ENCODE data around the gene FHIP1B. TPM values are rescaled to one million over a fixed set of nuclear protein-coding genes. Genes with fewer than 3 reads are reported as not detected.
A peak's percentile ranks its signal among the peaks of the same experiment; 100 is the strongest.

Gene FHIP1B
- total and polyA plus RNA-seq, 4 experiments from 2014 or later = 12.0 to 50.8 (median 32.7) TPM

DNA sequence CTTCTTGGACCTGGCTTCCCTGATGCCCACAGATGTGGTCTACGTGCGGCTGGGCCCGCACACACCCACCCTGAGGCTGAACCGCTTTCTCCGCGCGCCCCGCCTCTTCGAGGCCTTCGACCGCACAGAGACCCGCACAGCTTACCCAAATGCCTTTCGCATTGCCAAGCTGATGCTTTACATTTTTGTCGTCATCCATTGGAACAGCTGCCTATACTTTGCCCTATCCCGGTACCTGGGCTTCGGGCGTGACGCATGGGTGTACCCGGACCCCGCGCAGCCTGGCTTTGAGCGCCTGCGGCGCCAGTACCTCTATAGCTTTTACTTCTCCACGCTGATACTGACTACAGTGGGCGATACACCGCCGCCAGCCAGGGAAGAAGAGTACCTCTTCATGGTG lies 5.7 kb upstream of the FHIP1B start:
- Histone ChIP-seq H3K36me3 (ENCODE audit: insufficient read depth, low read length) (no peaks in the 10 kb centered on the region), H3K4me3 (ENCODE audit: low read length in 2 of 2) (no peak overlapping the region), H3K27me3 (ENCODE audit: insufficient read depth, low read length) (no peaks in the 10 kb centered on the region), H3K9me3 (ENCODE audit: control insufficient read depth in 1 of 2, low read length in 2 of 2) (no peaks in the 10 kb centered on the region), H3K27ac (ENCODE audit: low read depth, low read length) (no peak overlapping the region), H3K4me1 (ENCODE audit: insufficient read depth, low read length) (peaks cover 4% of the 10 kb centered on the region)
- ChIA-PET CTCF (ENCODE audit: partially characterized antibody) (interaction anchor here (1.3 to 3.0 kb wide), 3 partner anchors 12 to 139 kb away, joined by 3 to 27 read pairs (median 4); no protein-coding TSS in a partner anchor), POLR2A (ENCODE audit: partially characterized antibody) (no interaction called here)
- Mint-ChIP-seq H3K9me3 (no peaks in the 10 kb centered on the region), H3K27ac (no peak overlapping the region), H3K4me1 (peaks cover 2 to 4% (median 3%) of the 10 kb centered on the region in 4 donors), H3K36me3 (no peaks in the 10 kb centered on the region), H3K4me3 (no peak overlapping the region), H3K27me3 (peaks cover 3 to 14% of the 10 kb centered on the region in 2 donors)
- no peak for DNase-seq
- intact Hi-C loops (cut with micrococcal nuclease) = no loop called here

DNA sequence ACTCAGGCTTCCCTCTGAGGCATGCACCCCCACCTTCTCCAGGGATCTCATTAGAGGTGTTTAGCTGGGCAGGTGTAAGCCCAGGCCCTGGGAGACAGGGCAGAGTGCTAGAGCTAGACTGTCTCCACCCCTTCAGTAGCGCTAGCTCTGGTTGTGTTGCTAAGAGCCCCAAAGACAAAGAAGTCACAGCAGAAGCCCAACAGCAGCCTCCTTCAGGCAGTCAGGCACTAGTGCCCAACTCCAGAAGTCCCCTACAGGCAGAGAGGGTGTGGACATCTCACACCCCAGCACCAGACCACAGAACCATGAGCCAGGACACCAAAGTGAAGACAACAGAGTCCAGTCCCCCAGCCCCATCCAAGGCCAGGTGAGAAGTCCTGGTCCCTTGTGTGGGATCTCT lies 4.5 kb upstream of the FHIP1B start, which contains the start of gene CNGA4:
CNGA4 (plus strand) TSS at position 188 of the 400 bp plus-strand sequence; CDS start at position 306, 118 bp downstream.
- no peak for DNase-seq
- intact Hi-C loops (cut with micrococcal nuclease) = loop anchor here (10.0 kb wide), 6 partner anchors 446 to 1746 kb away; partner anchors contain the start of genes EIF3F, MRPL17, PPFIBP2 and TRIM22
- no peaks in the 10 kb centered on the region for H3K36me3 ChIP-seq (ENCODE audit: insufficient read depth, low read length)
- Mint-ChIP-seq H3K4me3 (no peak within 1 kb of the TSS), H3K4me1 (peaks cover 7 to 16% (median 9%) of the 10 kb centered on the region in 4 donors), H3K36me3 (peaks cover 0 to 6% of the 10 kb centered on the region in 2 donors), H3K27ac (peak within 1 kb of the TSS in 1 of 7 donors; percentile 12), H3K27me3 (peaks cover 2 to 14% of the 10 kb centered on the region in 2 donors), H3K9me3 (no peaks in the 10 kb centered on the region)
- no peaks in the 10 kb centered on the region for H3K27me3 ChIP-seq (ENCODE audit: insufficient read depth, low read length)
- POLR2A ChIA-PET (ENCODE audit: partially characterized antibody) = no interaction called here
- no peaks in the 10 kb centered on the region for H3K9me3 ChIP-seq (ENCODE audit: control insufficient read depth in 1 of 2, low read length in 2 of 2)
- no peak within 1 kb of the TSS for H3K4me3 ChIP-seq (ENCODE audit: low read length in 2 of 2)
- peaks cover 9% of the 10 kb centered on the region for H3K4me1 ChIP-seq (ENCODE audit: insufficient read depth, low read length)
- H3K27ac ChIP-seq (ENCODE audit: low read depth, low read length) = no peak within 1 kb of the TSS
- CTCF ChIA-PET (ENCODE audit: partially characterized antibody) = interaction anchor here (3.2 kb wide), 1 partner anchor 12 kb away, joined by 14 read pairs; no protein-coding TSS in a partner anchor

DNA sequence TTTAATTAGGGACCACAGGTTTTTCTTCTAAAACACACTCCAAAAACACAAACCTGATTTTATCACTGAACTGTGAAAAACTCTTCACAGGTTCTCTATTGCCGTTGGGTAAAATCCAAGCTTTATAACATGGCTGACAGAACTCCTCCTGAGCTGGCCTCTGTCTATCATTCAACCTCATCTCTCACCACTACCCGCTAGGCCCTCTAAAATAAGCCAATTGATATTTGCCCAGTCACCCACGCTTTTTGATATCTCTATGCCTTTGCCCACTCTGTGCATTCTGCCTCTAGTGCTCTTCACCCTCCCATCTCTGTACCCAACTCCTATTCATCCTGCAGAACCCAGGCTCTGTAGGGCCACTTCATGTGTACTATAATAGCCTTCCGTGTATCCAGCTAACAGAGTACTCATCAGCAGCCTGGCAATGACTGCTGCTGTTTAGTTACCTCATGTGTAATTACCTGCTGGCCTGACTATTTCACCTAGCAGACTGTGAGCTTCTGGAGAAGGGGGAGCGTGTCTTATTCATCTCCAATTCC lies 3.4 kb upstream of the FHIP1B start:
- no peaks in the 10 kb centered on the region for H3K9me3 Mint-ChIP-seq
- ChIA-PET CTCF (ENCODE audit: partially characterized antibody) (interaction anchor here (1.3 to 3.2 kb wide), 2 partner anchors 13 to 125 kb away, joined by 4 to 14 read pairs; no protein-coding TSS in a partner anchor), POLR2A (ENCODE audit: partially characterized antibody) (no interaction called here)
- no peak overlapping the region for H3K27ac Mint-ChIP-seq
- intact Hi-C loops (cut with micrococcal nuclease) = loop anchor here (10.0 kb wide), 6 partner anchors 447 to 1747 kb away; partner anchors contain the start of genes EIF3F, MRPL17, PPFIBP2 and TRIM22
- no peak for DNase-seq
- H3K4me3 Mint-ChIP-seq = no peak overlapping the region
- H3K27me3 ChIP-seq (ENCODE audit: insufficient read depth, low read length) = no peaks in the 10 kb centered on the region
- H3K27me3 Mint-ChIP-seq = peaks cover 2 to 9% of the 10 kb centered on the region in 2 donors
- H3K9me3 ChIP-seq (ENCODE audit: control insufficient read depth in 1 of 2, low read length in 2 of 2) = no peaks in the 10 kb centered on the region
- H3K36me3 ChIP-seq (ENCODE audit: insufficient read depth, low read length) = no peaks in the 10 kb centered on the region
- H3K4me1 ChIP-seq (ENCODE audit: insufficient read depth, low read length) = peaks cover 19% of the 10 kb centered on the region
- peaks cover 0 to 6% of the 10 kb centered on the region in 2 donors for H3K36me3 Mint-ChIP-seq
- peaks cover 13 to 24% (median 18%) of the 10 kb centered on the region in 4 donors for H3K4me1 Mint-ChIP-seq
- no peak overlapping the region for H3K27ac ChIP-seq (ENCODE audit: low read depth, low read length)
- H3K4me3 ChIP-seq (ENCODE audit: low read length in 2 of 2) = no peak overlapping the region

DNA sequence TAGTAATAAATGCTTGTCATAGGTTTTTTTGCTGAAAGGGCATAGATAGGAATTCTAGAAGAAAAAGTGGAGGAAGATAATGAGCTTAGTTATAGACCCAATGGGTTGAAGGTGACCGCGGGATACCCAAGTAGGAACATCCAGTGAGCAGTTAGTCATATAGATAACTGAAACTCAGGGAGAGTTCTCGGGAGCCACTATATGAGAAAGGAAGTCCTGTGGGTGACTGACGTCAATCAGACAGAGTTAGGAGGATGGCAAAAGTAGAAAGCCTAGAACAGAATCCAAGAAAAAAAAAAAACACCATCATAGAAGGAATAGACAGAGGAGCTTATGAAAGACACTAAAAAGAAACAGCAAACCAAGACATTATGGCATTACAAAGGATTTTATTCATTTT lies 2.8 kb upstream of the FHIP1B start:
- H3K4me3 ChIP-seq (ENCODE audit: low read length in 2 of 2) = no peak overlapping the region
- no peak overlapping the region for H3K27ac Mint-ChIP-seq
- DNase-seq = no peak
- H3K36me3 Mint-ChIP-seq = peaks cover 0 to 6% of the 10 kb centered on the region in 2 donors
- H3K4me1 ChIP-seq (ENCODE audit: insufficient read depth, low read length) = peaks cover 20% of the 10 kb centered on the region
- H3K27ac ChIP-seq (ENCODE audit: low read depth, low read length) = no peak overlapping the region
- H3K27me3 ChIP-seq (ENCODE audit: insufficient read depth, low read length) = no peaks in the 10 kb centered on the region
- H3K27me3 Mint-ChIP-seq = peaks cover 2 to 9% of the 10 kb centered on the region in 2 donors
- H3K36me3 ChIP-seq (ENCODE audit: insufficient read depth, low read length) = no peaks in the 10 kb centered on the region
- ChIA-PET CTCF (ENCODE audit: partially characterized antibody) (interaction anchor here (1.3 to 3.2 kb wide), 2 partner anchors 14 to 126 kb away, joined by 4 to 14 read pairs; no protein-coding TSS in a partner anchor), POLR2A (ENCODE audit: partially characterized antibody) (interaction anchor here (0.8 kb wide), 1 partner anchor 21 kb away, joined by 4 read pairs; no protein-coding TSS in a partner anchor)
- intact Hi-C loops (cut with micrococcal nuclease) = loop anchor here (10.0 kb wide), 6 partner anchors 448 to 1748 kb away; partner anchors contain the start of genes EIF3F, MRPL17, PPFIBP2 and TRIM22
- H3K4me1 Mint-ChIP-seq = peaks cover 13 to 27% (median 21%) of the 10 kb centered on the region in 4 donors
- H3K4me3 Mint-ChIP-seq = no peak overlapping the region
- no peaks in the 10 kb centered on the region for H3K9me3 ChIP-seq (ENCODE audit: control insufficient read depth in 1 of 2, low read length in 2 of 2)
- H3K9me3 Mint-ChIP-seq = no peaks in the 10 kb centered on the region

DNA sequence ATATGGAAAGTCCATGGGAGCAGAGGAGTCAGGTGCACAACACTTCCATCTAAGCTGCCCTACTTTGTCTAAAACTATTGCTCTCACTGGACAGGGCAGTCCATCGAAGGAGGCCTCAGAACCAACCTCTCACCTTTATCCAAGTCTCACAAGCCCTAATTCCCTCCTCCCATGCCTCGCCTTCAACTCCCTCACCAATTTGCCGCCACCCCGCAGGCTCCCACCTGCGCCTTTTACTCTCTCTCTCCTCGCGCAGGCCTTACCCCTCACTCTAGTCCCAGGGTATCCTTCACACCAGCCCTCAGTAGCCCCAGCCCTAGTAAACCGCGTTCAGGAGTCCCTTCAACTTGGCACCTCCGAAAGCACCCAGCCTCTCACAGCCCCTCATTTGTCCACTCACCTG lies 451 bp downstream of the FHIP1B start:
- no peaks in the 10 kb centered on the region for H3K27me3 ChIP-seq (ENCODE audit: insufficient read depth, low read length)
- no peaks in the 10 kb centered on the region for H3K9me3 ChIP-seq (ENCODE audit: control insufficient read depth in 1 of 2, low read length in 2 of 2)
- peaks cover 0 to 1% of the 10 kb centered on the region in 2 donors for H3K27me3 Mint-ChIP-seq
- H3K4me1 Mint-ChIP-seq = peaks cover 32 to 57% (median 46%) of the 10 kb centered on the region in 4 donors
- no peaks in the 10 kb centered on the region for H3K9me3 Mint-ChIP-seq
- CTCF ChIA-PET (ENCODE audit: partially characterized antibody) = interaction anchor here (1.0 to 2.1 kb wide), 3 partner anchors 9 to 18 kb away, joined by 3 to 10 read pairs (median 4); no protein-coding TSS in a partner anchor
- H3K36me3 ChIP-seq (ENCODE audit: insufficient read depth, low read length) = no peaks in the 10 kb centered on the region
- intact Hi-C loops (cut with micrococcal nuclease) = loop anchor here (1.0 to 10.0 kb wide), 10 partner anchors 25 to 1751 kb away; partner anchors contain the start of genes ARFIP2, CCKBR, EIF3F and MRPL17
- H3K27ac ChIP-seq (ENCODE audit: low read depth, low read length) = peak overlapping the region; percentile 75
- H3K4me3 Mint-ChIP-seq = peak overlapping the region; percentile 96 to 100 (median 98)
- H3K4me3 ChIP-seq (ENCODE audit: low read length in 2 of 2) = peak overlapping the region; percentile 80 to 86
- POLR2A ChIA-PET (ENCODE audit: partially characterized antibody) = interaction anchor here (1.0 to 1.9 kb wide), 6 partner anchors 27 to 449 kb away, joined by 3 to 14 read pairs (median 4); partner anchors contain the start of genes APBB1, ARFIP2, MRPL17 and TIMM10B
- H3K4me1 ChIP-seq (ENCODE audit: insufficient read depth, low read length) = peaks cover 36% of the 10 kb centered on the region
- DNase-seq = no peak
- H3K27ac Mint-ChIP-seq = peak overlapping the region; percentile 87 to 100 (median 99)
- peaks cover 0 to 8% of the 10 kb centered on the region in 2 donors for H3K36me3 Mint-ChIP-seq

DNA sequence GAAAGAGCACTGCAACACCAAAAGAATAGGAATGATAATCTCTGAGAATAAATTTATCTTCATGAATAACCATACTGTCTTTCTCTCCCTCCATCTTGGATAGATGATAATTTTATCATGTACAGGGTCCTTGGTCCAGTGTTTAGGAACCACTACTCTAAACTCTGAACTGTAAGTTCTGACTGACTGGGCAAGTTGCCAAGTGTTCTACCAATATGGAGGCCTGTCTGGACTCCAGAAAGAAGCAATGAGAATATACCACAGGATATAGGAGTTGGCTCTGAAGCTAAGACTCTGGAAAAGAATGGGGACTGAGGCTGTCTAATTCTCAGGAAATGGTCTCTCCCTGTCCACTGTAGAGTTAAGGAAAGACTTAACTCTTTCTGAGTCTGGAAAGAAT lies 1.5 kb downstream of the FHIP1B start:
- peaks cover 32 to 63% (median 49%) of the 10 kb centered on the region in 4 donors for H3K4me1 Mint-ChIP-seq
- DNase-seq = no peak
- peak overlapping the region in 4 of 7 donors; percentile 51 to 99 (median 63) for H3K27ac Mint-ChIP-seq
- Histone ChIP-seq H3K27me3 (ENCODE audit: insufficient read depth, low read length) (no peaks in the 10 kb centered on the region), H3K9me3 (ENCODE audit: control insufficient read depth in 1 of 2, low read length in 2 of 2) (no peaks in the 10 kb centered on the region), H3K36me3 (ENCODE audit: insufficient read depth, low read length) (no peaks in the 10 kb centered on the region), H3K27ac (ENCODE audit: low read depth, low read length) (no peak overlapping the region), H3K4me3 (ENCODE audit: low read length in 2 of 2) (no peak overlapping the region), H3K4me1 (ENCODE audit: insufficient read depth, low read length) (peaks cover 36% of the 10 kb centered on the region)
- intact Hi-C loops (cut with micrococcal nuclease) = loop anchor here (10.0 kb wide), 6 partner anchors 452 to 1752 kb away; partner anchors contain the start of genes EIF3F, MRPL17, PPFIBP2 and TRIM22
- H3K4me3 Mint-ChIP-seq = peak overlapping the region; percentile 30 to 100 (median 54)
- H3K27me3 Mint-ChIP-seq = no peaks in the 10 kb centered on the region
- CTCF ChIA-PET (ENCODE audit: partially characterized antibody) = interaction anchor here (0.6 kb wide), 1 partner anchor 1636 kb away, joined by 4 read pairs; no protein-coding TSS in a partner anchor
- POLR2A ChIA-PET (ENCODE audit: partially characterized antibody) = no interaction called here
- no peaks in the 10 kb centered on the region for H3K9me3 Mint-ChIP-seq
- H3K36me3 Mint-ChIP-seq = peaks cover 0 to 10% of the 10 kb centered on the region in 2 donors

DNA sequence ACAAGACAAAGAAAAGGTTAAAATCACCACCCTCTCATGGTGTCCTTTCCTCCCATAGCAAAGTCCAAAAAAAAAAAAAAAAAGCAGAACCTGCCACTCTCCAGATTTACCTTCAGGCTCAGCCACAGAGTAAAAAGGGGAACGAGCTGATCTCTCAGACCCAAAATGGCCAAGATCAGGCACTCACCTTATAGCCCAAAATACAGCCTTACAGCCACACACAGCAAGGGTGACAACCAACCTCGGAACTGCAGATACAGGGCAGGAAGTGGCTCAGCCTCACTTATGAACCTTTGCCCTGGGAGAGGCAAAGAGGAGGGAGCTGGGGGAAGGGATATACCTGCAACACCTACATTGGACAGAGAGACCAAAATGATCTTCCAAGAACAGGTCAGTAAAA lies 4.5 kb downstream of the FHIP1B start:
- Histone ChIP-seq H3K4me3 (ENCODE audit: low read length in 2 of 2) (no peak overlapping the region), H3K4me1 (ENCODE audit: insufficient read depth, low read length) (peaks cover 32% of the 10 kb centered on the region), H3K36me3 (ENCODE audit: insufficient read depth, low read length) (no peaks in the 10 kb centered on the region), H3K27me3 (ENCODE audit: insufficient read depth, low read length) (no peaks in the 10 kb centered on the region), H3K27ac (ENCODE audit: low read depth, low read length) (no peak overlapping the region), H3K9me3 (ENCODE audit: control insufficient read depth in 1 of 2, low read length in 2 of 2) (no peaks in the 10 kb centered on the region)
- no peaks in the 10 kb centered on the region for H3K27me3 Mint-ChIP-seq
- H3K4me1 Mint-ChIP-seq = peaks cover 46 to 83% (median 67%) of the 10 kb centered on the region in 4 donors
- ChIA-PET CTCF (ENCODE audit: partially characterized antibody) (interaction anchor here (1.4 kb wide), 1 partner anchor 20 kb away, joined by 6 read pairs; no protein-coding TSS in a partner anchor), POLR2A (ENCODE audit: partially characterized antibody) (no interaction called here)
- H3K27ac Mint-ChIP-seq = peak overlapping the region in 6 of 7 donors; percentile 13 to 84 (median 34)
- intact Hi-C loops (cut with micrococcal nuclease) = loop anchor here (10.0 kb wide), 6 partner anchors 455 to 1755 kb away; partner anchors contain the start of genes EIF3F, MRPL17, PPFIBP2 and TRIM22
- peaks cover 9 to 22% of the 10 kb centered on the region in 2 donors for H3K36me3 Mint-ChIP-seq
- peak overlapping the region in 3 of 8 donors; percentile 12 to 51 (median 23) for H3K4me3 Mint-ChIP-seq
- peak in 2 of 5 donors; percentile 5 to 19 for DNase-seq
- H3K9me3 Mint-ChIP-seq = no peaks in the 10 kb centered on the region

All from CD4-positive, alpha-beta memory T cell (primary cell).